Prostate gland (tissue), 2 donors: ENCODE results near the gene COPE.

Experiments
- CTCF ChIP-seq, 4 experiments: fragments of 200-600 bp in 2 of 4; fragments of 450-650 bp in 2 of 4; sonication (generic) in 2 of 4; IDR thresholded peaks; 1 replicate in 3 of 4; 2 replicates in 1 of 4; pipeline ENCODE4 v1.5.1; 2016 to 2019; ENCODE audit warnings: antibody characterized with exemption in 4 of 4, mild to moderate bottlenecking in 2 of 4, moderate library complexity in 2 of 4
- POLR2A ChIP-seq: fragments of 450-650 bp; IDR thresholded peaks from one replicate; pipeline ENCODE4 v1.6.1; 2016; ENCODE audit warnings: antibody characterized with exemption, mild to moderate bottlenecking

GRCh38 chr19:18905513-18906236, 13.5 kb downstream of the COPE start:
- no peak for TF ChIP-seq CTCF (IDR thresholded peaks at IDR 0.05)
- no peak for TF ChIP-seq POLR2A
